Measurements from ENCODE around the gene TLCD4.
"Not testable (repeated sequence)": the region's sequence is repeated elsewhere in the genome, so short reads cannot be mapped to it uniquely, and the experiment has no call there.

The TLCD4 gene

DNA sequence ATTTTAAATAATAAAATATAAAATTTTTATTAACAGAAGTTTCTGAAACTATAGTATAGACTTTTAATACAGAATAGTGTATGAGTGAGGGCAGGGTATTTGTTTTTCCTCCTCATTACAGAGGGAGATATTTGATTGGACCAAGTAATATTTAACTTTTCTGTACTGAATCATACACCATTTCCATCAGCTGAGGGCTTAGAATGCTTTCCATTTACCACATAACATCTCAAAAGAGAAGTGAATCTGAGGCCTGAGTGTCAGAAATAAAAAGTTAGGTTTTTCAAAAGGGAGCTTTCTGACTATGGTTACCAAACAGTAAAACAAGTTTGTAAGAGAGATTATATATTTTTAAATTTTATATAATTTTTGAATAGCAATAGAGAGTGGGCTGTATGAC lies 29.5 kb downstream of the TLCD4 start:
- DNase-seq (ENCODE audit: low read depth, low spot score): no peak

DNA sequence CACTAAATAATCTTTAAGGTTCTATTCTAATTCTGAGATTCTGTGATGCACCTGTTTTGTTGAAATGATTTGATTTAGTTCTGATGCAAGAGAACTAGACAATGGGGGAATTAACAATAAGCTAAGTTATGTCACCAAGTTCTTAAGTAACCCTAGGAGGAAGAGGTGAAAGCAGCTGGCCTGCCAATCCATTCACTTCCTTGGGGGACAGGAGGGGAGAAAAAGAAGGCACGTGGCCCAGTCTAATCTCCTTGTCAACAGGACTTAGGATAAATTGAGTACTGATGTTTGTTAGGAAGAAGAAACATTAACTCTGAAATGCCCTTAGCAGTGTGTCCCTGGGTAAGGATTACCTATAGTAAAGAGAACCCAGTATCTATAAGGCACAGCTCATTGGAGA lies 36.9 kb downstream of the TLCD4 start:
- DNase-seq (ENCODE audit: low read depth, low spot score): no peak

DNA sequence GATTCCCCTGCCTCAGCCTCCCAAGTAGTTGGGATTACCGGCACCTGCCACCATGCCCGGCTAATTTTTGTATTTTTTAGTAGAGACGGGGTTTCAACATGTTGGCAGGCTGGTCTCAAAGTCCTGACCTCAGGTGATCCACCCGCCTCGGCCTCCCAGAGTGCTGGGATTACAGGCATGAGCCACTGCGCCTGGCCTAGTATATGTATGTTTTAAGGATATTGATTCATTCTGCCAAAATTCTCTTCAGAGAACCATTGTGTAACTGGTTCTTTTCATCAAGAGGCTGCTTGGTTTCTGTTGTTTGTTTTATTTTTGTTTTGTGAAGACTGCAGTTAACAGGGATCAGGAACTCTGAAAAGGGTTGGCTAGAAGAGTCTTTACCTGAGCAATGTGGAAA lies 48.4 kb downstream of the TLCD4 start:
- DNase-seq (ENCODE audit: low read depth, low spot score): not testable (repeated sequence)
